Measurements from ENCODE around the gene C3orf52.
A peak's percentile ranks its signal among the peaks of the same experiment; 100 is the strongest.

The C3orf52 gene

DNA sequence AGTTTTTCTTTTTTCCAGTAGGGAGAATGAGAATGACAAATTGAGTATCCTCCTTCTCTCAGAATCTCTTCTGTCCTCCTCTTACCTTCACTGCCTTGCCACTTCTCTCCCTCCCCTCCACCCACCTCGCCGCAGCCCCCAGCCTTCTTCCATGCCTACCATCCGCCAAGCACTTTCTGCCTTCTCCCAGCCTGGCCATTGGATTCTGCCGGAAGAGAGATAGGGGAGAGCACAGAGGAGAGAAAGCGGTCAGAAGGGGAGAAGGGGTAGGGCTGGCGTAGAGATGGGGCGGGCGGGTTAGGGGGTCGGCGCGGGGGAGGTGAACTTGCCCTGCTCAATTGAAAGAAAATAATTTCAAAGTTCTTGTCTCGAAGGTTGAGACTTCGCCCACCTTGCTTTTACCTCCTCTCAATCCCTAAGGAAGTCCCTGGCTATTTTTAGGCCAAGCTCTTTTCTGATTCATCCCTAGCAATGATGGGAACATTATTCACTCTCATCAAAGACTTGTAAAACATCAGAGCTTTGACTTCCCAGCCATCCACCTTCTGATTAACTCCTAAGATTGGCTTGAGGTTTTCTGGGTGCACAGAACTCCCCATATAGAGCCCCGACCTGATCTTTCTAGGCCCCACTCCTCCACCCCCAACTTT is 811 bp downstream of the C3orf52 start:
- no peak for DNase-seq (ENCODE audit: low read depth in 2 of 2)

DNA sequence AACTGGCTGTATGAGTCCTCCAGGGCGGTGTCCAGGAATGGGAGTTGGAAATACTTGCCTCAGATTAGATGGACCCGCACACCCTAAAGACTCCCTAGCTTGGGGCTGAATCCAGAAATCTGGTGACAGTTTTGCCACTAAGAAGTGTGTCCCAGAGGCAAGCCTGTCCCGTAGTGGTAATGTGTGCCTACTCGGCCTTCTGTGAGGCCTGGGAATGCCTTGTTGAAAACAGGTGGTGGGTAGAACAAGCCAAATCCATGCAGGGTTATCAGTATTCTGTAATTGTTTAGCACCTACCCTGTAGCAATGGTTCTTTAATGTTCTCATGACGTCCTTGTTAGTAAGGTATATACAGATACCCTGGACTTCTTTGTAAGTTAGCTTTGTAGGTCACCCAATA is 1.6 kb downstream of the C3orf52 start:
- DNase-seq (ENCODE audit: low read depth in 2 of 2): no peak

DNA sequence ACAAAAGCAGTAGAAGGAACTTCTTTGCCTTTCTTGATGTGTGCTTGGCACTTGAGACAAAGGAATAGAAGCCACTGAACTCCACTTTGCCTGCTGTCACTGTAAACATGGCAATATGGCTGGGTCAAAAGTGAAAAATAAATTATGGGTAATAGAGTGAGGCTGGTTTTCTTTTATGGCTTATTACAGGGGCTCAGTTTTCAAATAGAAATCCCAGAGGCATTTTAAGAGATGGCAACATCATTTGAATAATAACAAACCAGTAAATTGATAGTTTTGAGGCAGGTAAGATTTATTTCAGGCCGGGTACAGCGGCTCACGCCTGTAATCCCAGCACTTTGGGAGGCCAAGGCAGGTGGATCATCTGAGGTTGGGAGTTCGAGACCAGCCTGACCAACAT is 2.8 kb downstream of the C3orf52 start:
- no peak for DNase-seq (ENCODE audit: low read depth in 2 of 2)

DNA sequence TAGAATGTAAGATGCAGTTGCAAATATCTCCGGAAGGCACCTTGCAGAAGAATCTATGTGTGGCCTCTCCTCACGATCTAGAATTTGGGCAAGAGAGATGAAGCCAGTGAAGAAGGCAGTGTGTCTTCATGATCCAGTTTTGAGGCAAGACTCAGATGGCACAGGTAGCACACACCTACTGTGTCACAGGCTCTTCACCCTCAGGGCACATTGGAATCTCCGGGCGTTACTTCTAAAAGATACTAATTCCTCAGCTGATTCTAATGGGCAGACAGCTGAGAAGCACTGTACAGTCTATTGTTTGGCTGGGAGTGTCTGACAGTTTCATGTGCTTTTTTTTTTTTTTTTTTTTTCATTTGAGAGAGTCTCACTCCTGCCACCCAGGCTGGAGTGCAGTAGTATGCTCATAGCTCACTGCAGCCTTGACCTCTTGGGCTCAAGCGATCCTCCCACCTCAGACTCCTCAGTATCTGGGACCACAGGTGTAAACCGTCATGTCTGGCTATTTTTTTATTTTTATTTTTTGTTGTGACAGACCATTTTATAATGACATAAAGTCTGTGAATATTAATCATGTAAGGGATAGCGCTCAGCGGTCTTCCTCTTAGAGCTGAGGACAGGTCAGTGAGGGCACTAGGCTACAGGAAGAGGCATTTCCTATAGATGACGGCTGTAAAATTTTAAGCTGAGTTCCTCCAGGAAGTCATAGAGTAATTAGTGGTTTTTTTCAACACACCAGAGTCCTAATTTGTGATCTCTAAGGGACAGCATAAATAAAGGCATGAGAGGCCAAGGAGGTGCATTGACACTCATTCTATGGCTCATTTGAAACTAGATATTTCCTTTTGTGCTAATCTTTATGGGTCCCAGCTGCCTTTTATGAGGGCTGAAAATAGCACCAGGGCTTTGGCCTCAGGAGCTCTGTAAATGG is 4.0 kb downstream of the C3orf52 start:
- DNase-seq (ENCODE audit: low read depth in 2 of 2): no peak

DNA sequence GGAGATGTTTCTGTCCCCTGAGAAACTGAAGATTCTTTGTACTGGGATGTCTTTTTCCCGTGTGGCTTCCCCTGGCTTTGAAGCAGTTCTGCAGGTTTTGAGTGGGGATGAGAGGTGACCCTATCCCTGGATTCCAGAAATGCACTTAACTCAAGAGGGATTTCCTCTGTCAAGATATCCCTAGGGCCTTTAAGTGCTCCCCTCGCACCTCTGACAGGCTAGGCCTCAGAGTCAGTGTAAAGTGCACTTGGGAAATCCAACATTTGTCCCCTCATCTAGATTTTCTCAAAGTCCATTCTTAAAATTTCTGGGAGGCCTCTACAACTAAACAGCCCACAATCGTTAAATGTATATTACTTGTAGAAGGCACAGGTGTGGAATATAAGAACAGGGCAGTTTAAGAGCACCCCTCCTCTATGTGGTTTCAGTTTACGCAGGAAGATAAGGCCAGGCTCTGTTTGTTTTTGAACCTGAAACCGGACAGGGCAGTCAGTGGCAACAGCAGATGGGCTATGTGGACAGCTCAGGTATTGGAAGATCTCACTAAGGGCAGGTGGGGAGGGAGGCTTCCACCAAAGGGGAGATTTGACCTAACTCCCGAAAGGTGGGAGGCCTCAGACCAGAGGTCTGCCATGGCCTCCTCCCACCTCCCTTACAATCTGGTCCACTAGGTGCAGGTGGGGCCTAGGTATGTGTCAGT is 4.8 kb downstream of the C3orf52 start:
- no peak for DNase-seq (ENCODE audit: low read depth in 2 of 2)

DNA sequence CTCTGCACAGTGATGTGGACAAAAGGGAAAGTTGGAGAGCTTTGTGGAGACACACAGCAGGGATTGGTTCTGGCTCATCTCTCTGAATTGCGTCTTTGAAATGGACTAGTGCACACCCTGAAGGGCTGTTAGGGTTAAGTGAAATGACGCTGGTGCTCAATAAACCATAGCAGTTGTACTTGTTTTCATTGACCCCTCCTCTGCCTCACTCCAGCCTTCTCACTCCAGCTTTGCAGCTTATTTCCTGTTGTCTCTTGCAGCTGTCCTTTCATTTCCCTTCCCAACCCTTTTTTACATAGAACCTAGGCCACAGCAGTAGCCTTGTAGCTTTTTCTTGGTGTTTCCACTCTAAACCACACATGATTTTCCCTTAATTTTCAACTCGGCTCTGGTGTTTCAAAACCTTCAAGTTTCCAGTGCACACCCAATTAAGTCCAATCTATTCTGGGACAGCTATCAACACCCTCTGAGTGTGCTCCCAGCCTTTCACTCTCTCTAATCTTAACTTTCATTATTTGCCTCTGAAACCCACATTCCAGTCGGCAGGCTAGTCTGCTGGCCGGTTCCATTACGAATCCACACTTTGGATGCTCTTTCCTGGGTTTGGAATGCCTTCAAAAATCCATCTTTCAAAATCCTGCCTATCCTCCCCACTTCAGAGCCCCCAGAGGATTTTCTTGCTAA is 6.4 kb downstream of the C3orf52 start:
- DNase-seq (ENCODE audit: low read depth in 2 of 2): no peak

DNA sequence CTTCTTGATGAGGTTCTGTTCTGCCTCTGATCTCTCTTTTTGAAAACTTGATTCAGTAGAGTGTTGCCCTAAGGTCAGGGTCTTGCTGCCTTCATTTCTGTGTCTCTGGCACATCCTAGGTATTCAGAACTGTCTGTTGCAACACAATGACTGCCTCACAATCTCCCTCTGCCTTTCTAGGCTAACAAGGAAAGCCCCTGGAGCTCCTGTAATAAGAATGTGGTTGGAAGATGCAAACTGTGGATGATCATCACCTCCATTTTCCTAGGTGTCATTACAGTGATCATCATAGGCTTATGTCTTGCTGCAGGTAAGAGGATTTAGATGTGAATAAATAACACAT is 7.0 kb downstream of the C3orf52 start:
- no peak for DNase-seq (ENCODE audit: low read depth in 2 of 2)

DNA sequence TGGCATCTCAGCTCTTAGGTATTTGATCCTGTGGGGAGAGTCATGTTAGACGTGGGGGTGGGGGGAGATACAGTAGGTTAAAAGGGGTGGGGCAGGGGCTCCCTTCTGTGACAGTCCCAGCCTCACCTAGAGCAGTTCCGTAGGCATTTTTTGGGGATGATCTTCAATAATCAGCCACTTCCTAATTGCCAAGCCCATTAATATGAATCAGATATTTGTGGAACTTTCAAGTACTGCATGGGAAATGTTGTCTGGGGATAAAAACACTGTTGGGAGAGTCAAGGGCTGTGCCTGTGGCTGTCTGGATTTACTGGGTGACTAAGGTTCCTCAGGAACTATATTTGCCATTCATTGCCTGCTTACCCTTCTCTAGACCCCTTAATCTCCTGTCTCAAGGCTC is 9.5 kb downstream of the C3orf52 start:
- no peak for DNase-seq (ENCODE audit: low read depth in 2 of 2)

DNA sequence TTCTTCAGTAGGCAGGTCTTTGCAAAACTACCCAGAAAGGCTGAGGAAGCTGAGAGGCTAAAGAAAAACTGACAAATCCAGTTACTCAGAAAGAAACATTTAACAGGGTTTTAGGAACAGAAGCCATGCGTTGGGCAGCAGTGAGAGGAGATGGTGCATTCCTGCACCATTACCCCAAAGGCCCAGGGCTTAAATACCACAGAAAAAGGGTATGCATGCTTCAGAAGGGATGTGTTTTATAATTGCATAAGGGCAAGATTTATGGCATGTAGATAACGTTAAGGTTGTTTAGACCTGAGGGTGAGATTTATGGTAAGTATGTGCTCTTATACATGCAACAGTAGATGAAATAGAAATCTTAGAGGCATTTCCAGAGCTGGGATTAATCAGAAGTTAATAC is 10.0 kb downstream of the C3orf52 start:
- DNase-seq (ENCODE audit: low read depth in 2 of 2): no peak

DNA sequence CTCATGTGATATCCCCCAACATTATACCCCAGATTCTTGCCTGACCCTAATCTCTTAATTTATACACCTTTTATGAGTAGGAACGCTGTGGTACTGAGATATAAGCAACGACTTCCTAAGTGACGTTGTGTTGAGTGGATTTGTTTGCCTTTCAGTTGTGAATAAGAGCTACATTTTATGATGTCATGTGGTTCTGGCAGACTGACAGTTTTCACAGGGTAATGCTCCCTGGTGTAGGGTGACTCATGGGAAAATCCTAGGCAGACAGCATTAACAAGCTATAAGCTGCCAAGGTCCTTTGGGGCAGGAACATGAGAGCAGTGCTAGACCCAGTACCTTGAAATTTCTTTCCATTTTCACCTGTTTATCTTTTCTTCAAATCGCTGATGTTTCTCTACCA is 11.2 kb downstream of the C3orf52 start:
- peak in 1 of 2 donors; percentile 14 for DNase-seq (ENCODE audit: low read depth in 2 of 2)

DNA sequence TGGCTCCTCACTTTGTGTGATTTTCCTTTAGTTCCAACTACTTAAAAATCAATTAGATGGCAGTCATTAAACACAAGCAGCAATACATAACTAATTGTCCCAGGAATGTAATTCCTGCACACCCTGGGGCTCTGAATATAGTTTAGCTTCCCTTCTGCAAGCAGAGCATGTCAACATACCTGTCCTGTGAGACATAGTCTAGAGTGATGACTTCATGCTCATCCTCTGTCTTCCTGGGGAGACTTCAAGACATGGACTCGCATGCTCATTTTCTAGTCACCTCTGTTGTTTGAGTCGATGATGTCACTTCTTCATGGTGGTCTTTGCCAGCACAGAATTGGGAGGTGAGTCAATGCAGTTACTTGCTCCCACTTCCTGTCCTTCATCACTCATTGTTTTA is 15.7 kb downstream of the C3orf52 start:
- no peak for DNase-seq (ENCODE audit: low read depth in 2 of 2)

DNA sequence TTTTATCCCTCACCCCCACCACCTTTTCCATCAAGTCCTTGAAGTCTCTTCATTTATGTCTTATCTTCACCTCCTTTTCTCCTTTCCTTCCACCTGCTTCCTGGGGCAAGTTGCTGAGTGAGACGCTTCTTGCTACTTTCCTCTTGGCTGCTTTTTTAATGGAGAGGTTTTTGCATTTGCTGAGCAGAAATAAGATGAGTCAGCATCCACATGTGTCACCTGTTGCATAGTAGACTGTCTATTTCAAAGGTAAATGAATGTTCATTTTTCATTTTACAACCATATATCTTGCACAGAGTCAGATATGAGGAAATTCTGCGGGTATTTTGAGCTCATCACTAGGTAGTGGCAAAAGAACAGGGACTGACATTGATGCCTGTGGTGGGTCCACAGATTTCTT is 18.6 kb downstream of the C3orf52 start:
- no peak for DNase-seq (ENCODE audit: low read depth in 2 of 2)

DNA sequence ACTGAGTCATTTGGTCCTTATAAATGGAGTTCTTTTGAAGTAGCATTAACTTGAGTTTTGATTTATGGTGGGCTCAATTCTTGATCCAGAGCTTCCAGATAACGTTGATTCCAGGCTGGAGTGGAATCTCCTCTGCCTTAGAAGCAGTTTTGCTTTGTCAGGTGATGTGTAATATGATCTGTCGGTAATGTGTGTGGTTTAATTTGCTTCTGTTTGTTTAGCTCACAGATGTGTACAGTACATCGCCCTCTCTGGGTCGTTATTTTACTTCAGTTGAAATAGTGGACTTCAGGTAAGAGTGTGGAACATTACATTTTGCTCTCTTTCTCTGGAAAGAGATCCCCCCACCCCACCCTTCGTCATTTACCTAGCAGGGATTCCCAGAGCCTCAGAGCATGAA is 23.1 kb downstream of the C3orf52 start:
- no peak for DNase-seq (ENCODE audit: low read depth in 2 of 2)

DNA sequence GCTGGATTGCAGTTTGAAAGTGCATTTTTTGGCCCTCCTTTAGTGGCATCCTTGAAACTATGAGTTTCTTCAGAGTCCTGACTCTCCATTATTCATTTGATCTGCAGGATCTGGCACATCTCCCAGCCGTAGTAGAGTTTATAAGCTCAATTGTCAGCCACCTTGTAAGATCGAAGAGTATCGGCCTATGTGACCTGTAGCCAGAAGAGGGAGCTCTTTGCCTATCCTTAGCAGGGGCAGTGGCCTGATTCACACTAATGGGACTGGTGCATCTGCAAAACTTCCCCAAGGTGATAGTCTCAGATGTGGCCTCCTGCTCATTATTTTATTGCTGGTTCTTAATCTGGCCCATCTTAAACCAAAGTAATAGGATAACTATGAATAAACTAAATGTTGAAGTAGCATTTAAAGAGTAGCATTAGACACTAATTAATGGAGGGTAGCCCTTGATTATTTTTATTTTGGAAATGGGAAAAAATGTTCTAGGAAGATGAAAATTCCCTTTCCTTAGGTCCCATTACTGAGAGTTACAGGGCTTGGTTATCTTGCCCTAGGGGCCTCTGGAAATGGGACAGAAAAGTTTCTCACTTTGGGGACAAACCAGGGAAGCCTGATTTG is 25.7 kb downstream of the C3orf52 start:
- peak; percentile 46 to 47 for DNase-seq (ENCODE audit: low read depth in 2 of 2)

DNA sequence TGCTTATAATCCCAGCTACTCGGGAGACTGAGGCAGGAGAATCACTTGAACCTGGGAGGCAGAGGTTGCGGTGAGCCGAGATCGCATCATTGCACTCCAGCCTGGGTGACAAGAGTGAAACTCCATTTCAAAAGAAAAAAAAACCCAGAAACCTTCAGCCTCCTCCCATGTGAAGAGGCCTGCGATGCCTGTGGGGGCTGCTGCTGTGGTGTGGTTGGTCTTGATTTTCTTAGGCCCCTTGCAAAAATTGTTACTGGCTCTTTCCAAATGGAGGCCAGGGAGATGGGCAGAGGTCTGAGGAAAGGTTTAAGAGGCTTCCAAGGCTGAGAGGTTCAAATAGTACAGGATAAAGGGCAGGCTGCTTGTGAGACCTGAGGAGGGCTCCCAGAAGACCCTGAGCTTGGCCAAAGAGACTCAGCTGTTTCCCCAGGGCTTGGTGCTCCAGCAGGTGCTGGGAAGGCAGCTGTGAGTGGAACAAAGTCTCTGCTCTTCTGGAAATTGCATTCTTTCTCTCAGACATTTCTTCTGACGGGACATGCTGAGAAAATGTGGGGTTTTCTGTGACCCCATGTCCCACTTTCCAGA is 28.5 kb downstream of the C3orf52 start:
- DNase-seq (ENCODE audit: low read depth in 2 of 2): no peak

DNA sequence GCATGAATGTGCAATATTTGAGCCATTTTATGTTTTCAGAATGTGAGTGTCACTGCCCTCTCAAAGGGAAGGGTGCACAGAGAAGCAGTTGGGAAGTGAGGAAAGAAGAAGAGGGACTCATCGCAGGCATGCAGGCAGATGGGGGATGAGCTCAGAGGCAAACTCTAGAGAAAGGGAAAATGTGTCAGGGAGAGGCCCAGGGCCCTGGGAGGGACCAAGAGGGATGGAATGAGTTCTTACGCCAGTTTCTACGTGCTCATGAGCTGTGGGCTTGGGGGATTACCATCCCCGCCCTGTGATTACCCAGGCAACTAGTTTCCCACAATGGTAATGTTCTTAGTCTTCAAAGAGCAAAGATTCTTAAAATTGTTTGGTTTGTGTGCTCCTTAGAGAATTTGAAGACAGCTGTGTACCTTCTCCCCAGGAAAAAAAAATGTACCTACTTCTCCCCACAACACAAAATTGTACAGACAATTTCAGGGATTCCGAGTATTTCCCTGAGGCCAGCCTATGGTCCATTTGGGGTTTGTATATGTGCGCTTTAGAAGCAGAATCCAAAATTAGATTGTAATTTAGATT is 29.1 kb downstream of the C3orf52 start:
- DNase-seq (ENCODE audit: low read depth in 2 of 2): no peak

DNA sequence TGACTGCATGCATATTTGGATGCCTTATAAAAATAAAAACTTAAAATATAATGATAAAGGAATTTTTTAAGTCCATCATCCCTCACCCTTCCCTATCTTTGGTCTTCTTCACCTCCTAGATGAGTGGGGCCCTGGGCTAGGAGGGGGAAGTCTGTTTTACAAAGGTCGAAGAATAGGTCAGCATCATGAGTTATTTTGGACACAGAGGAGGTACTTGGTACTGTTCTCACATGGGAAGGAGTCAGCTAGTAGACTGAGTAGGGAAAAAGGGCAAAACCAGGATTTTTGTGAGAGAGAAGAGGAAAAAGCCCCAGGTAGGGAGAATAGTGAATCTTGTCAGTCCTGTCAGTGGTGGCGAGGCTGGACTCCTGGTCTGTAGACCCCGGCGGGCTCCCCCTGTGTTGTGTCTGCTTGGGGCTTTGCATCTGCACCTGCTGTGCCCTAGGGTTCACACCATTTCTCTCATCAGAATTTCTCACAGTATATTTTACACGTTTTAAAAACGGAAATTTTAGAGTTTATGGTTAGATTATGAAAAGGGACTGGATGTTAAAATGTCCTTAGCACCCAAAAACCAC is 29.7 kb downstream of the C3orf52 start:
- no peak for DNase-seq (ENCODE audit: low read depth in 2 of 2)

DNA sequence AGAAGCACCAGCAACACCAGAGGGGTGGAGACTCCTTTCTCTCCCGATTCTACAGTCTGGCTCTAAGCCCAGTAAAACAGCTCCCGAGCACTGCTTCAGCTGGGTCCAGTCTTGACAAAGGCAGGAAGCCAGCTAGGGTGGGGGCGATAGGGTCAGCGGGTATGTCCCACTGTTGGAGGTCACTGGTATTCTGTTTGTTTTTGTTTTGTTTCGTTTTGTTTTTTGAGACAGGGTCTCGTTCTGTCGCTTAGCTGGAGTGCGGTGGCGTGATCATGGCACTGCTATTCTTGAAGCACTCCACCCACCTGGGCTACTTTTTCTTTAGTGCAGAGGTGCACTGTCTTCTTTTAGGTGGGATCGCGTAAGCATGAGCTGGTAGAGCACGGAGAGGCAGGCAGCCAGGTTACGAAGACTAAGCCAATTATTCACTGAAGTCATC is 30.6 kb downstream of the C3orf52 start:
- no peak for DNase-seq (ENCODE audit: low read depth in 2 of 2)

DNA sequence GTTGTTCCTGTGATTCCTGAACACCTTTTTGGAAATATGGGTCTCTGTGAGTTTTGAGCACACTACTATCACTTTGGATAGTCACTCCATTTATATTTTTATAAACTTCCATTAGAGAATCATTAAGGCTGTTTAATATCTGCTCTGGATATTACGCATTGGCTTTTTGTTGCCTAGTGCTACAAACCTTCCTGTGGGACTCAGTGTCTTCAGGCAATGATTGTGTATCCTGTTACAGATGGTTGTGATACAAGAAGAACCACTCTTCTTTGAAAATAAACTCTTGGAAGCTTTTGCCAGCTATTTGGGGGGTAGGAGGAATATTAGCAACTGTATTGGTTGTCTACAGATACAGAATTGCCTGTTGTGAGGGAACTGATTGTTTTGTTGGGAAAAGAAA is 31.2 kb downstream of the C3orf52 start:
- no peak for DNase-seq (ENCODE audit: low read depth in 2 of 2)

DNA sequence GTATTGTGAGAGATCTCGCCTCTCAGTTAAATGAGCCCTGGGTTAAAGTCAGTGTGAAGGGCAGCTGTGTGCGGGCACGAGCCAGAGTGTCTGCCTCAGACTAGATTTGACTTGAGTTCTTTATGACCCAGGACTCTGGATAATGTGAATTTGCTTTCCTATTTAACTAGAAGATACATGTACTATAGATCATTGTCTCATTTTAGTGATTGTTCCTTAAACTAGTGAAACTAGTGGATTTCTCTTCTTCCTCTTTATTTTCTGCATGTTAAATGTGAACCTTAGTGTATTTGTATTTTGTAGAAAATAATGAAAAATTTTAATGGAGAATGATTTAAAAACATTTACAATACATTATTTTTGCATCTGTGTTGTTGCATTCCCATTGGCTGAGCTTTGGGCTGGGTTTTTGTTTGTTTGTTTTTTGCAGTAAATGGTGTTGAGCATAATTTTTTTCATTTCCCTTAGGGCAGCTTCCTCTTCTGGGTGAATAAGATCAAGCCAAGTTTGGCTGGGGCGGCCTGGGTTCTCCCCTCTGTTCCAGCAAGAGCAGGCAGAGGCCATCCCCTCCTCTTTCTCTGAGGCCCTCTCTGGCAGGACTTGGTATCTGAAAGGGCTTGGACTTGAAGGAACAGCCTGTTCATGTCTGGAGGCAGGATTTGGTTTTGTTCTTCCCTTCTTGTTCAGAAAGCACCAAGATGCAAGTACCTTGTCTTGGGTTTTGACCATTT is 31.8 kb downstream of the C3orf52 start:
- DNase-seq (ENCODE audit: low read depth in 2 of 2): no peak
